ENCODE data around the gene DNAJB5. TPM values are rescaled to one million over a fixed set of nuclear protein-coding genes. Genes with fewer than 3 reads are reported as not detected.
"Not testable (repeated sequence)": the region's sequence is repeated elsewhere in the genome, so short reads cannot be mapped to it uniquely, and the experiment has no call there.

DNAJB5 gene
- total RNA-seq, 1 donor from 2014 or later: 10.6 TPM

DNA sequence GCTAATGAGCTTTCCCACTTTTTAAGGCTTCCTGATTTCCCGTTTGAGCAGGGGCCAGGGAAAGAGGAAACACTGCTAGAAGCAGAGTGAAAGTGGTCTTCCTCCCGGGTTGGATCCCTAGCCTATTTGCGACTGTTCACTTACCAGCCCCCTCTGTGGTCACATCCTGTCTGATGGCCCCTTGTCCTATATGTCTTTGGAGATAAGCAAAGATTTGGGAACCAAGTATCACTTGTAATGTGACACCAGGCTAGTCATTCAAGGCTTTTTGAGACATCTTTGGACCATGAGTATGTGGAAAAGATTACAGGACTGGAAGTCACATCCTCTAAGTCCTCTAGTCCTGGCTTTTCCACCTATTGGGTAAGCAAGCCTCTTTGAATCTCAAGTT, 6.1 kb downstream of the DNAJB5 start:
- DNase-seq (ENCODE audit: low spot score) (no peak), ATAC-seq (no peak)
- intact Hi-C loops (cut with DNase I): loop anchor here (10.0 kb wide), 1 partner anchor 79 kb away; the partner anchor contains the start of genes FANCG and VCP

DNA sequence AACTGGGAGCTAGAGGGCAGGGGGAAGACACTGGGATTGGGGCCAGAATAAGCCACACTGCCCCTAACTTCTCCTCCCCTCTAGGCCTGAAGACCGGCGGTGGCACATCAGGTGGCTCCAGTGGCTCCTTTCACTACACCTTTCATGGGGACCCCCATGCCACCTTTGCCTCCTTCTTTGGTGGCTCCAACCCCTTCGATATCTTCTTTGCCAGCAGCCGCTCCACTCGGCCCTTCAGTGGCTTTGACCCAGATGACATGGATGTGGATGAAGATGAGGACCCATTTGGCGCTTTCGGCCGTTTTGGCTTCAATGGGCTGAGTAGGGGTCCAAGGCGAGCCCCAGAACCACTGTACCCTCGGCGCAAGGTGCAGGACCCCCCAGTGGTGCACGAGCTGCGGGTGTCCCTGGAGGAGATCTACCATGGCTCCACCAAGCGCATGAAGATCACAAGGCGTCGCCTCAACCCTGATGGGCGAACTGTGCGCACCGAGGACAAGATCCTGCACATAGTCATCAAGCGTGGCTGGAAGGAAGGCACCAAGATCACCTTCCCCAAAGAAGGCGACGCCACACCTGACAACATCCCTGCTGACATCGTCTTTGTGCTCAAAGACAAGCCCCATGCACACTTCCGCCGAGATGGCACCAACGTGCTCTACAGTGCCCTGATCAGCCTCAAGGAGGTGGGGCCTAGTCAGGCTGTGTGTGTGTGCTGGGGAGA, 6.8 kb downstream of the DNAJB5 start:
- DNase-seq (ENCODE audit: low spot score) (no peak), ATAC-seq (no peak)
- intact Hi-C loops (cut with DNase I): loop anchor here (10.0 kb wide), 1 partner anchor 78 kb away; the partner anchor contains the start of genes FANCG and VCP

DNA sequence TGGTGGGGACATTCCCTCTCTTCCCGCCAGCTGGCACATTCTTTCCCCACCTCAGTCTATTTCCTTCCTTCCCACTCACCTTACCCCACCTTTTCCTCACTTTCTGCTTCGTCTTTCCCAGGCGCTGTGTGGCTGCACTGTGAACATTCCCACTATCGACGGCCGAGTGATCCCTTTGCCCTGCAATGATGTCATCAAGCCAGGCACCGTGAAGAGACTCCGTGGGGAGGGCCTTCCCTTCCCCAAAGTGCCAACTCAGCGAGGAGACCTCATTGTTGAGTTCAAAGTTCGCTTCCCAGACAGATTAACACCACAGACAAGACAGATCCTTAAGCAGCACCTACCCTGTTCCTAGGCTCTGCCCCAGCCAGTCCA, 7.3 kb downstream of the DNAJB5 start:
- intact Hi-C loops (cut with DNase I): loop anchor here (10.0 kb wide), 1 partner anchor 78 kb away; the partner anchor contains the start of genes FANCG and VCP
- ATAC-seq (no peak), DNase-seq (ENCODE audit: low spot score) (no peak)

DNA sequence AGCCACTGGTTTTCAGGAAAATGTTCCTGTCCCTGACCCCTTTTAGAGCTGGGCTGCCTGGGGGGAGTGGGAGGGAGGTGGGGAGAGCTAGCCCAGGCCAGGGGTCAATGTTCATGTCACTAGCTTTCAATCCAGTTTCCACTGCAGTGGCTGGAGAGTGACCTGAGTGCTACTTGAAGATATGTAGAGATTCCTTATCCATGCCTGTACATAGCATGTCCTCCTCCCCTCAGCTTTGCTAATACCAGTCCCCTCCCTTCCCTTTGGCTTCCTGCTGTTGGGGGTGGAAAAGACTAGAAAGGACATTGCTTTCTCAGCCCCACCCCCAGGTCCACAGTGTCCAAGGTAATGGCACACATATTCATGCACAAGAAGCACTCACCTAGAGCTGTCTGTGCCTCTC, 7.8 kb downstream of the DNAJB5 start:
- intact Hi-C loops (cut with DNase I): loop anchor here (10.0 kb wide), 1 partner anchor 77 kb away; the partner anchor contains the start of genes FANCG and VCP
- DNase-seq (ENCODE audit: low spot score): no peak
- no peak for ATAC-seq

DNA sequence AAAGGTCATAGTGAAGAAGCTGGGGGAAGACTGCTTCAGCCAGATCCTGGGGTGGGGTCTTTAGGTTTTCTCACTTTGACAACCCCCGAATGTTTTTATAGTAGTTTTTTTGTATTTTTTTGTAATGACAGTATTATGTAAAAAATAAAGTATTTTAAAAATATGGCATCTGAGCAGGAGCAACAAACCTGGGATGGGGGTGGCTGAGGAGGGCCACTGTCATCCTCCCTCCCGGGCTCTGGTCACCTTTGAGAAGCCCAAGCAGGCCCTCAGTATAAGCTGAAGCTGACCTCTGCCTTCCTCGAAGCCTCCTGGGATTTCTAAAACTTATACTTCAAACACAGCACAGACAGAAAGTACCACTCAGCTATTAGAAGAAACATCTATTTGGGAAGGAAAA, 8.7 kb downstream of the DNAJB5 start:
- intact Hi-C loops (cut with DNase I): loop anchor here (10.0 kb wide), 1 partner anchor 77 kb away; the partner anchor contains the start of genes FANCG and VCP
- DNase-seq (ENCODE audit: low spot score) (no peak), ATAC-seq (no peak)

DNA sequence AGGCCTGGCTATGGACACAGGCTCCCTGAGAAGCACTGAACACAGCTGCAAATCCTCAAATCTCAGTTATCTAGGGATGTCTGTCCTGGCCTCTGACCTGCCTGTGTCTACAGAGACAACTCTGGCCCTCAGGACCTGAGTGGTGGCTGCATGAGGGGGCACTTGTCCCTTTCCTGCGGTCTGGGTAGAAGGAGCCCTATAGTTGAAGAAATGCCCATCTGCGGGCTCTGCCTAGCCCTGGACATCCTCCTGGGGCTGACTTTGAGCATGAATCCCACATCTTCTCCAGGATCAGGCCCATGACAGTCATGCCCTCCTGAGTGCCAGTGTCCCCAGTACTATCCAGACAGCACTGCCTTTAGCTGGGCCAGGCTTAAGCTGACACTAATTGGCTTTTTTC, 10.0 kb downstream of the DNAJB5 start:
- ATAC-seq (no peak), DNase-seq (ENCODE audit: low spot score) (no peak)
- intact Hi-C loops (cut with DNase I): loop anchor here (10.0 kb wide), 1 partner anchor 75 kb away; the partner anchor contains the start of genes FANCG and VCP

DNA sequence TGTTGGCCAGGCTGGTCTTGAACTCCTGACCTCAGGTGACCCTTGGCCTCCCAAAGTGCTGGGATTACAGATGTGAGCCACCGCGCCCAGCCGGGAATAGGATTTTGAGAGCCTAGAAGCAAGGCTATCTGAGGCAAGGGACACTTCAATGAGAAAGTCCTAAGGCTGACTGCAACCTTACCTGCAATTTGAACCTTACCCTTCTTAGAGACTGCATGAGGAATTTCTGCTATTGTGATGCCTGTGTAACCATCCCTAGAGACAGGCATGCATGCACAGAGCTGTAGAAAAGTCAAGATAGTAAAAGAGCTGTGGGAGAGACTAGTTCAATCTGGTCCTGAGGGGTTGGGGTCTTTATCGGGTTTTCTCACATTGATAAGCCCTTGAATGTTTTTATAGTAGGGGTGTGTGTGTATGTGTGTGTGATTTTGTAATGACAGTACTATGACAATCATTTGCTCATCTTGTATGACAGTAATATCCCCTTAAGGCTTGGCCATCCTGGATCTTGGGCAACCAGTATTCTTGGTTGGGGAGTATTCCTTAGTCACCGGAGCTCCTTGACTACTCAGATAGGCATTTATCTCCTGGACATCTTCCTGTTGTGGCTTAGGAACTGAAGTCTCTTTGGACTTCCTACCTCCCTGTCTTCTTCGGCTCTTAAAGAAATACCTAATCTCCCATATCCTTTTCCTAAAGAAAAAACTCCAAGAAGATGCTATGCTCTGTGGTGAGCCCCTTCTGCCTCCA, 11.2 kb downstream of the DNAJB5 start:
- ATAC-seq (no peak), DNase-seq (ENCODE audit: low spot score) (no peak)
- intact Hi-C loops (cut with DNase I): no loop called here

DNA sequence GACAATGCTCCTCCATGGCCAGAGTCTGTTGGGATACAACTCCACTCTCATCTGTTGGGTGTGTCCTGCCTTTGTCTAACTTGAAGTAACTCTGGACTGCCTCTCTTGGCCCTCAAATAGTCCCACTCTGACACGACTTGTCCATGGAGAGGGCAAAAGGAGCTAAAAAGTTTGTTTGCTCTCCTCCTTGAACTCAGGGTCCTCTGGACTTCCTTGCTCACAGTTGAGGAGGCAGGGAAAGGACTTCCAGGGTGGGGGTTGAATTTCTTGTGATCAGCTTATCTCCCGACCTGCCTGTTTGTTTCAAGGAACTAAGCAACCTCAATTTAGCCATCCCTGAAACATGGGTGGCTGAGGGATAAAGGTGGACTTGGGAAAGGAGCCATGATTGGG, 11.7 kb downstream of the DNAJB5 start:
- ATAC-seq: no peak
- intact Hi-C loops (cut with DNase I): no loop called here
- DNase-seq (ENCODE audit: low spot score): no peak

DNA sequence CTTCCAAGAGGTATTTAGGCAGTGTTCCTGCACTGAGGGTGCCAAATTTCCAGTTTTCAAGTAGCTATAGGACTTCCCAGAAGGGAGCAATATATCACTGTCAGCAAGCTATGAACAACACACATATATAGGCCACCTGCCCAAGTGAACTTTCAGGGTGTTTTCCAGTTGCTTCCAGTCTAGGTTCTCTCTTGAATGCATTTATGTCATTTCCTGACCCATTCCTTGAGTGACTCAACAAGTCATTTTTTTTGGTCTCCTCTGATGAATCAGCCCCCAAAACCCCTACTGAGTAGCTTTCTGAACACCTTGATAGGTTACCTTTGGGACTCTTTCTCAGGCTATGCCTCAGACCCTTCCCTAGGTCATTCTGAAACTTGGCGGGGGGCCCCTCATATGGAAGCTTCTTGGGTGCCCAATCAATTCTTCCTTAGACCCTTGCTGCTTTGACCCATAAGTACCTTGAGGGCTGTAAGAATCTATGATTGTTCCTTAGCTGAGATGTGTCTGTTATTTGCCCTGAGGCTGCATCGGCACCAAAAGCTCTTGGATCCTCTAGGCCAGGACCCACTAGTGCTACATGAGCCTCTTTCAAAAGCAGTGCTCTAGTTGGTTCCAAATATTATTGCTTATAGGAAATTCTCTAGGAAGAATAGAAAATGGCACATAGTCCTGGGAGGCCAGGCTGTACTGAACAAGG, 12.4 kb downstream of the DNAJB5 start:
- DNase-seq (ENCODE audit: low spot score): no peak
- no peak for ATAC-seq

DNA sequence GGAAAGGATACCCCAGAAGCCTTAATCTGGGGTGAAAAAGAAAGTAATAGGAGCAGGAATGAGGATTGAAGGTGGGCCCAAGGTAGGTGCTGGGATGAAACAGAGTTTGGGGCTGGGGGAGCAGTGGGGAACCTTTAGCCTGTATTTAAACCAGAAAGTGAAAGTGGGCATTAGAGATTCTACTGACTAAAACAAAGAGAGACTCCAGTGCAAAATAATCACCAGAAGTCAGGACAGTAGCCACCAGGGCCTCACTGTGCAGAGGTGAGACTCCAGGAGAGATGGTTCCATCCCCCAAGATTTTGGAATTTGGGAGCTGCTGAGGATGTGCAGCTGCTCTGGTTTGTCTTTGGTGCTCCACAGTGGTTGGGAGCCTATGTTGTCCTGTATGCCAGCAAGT, 13.1 kb downstream of the DNAJB5 start:
- ATAC-seq: no peak
- intact Hi-C loops (cut with DNase I): no loop called here
- no peak for DNase-seq (ENCODE audit: low spot score)

More for the DNA sequence above, 12.4 kb downstream of the DNAJB5 start:
- intact Hi-C loops (cut with DNase I): no loop called here

DNA sequence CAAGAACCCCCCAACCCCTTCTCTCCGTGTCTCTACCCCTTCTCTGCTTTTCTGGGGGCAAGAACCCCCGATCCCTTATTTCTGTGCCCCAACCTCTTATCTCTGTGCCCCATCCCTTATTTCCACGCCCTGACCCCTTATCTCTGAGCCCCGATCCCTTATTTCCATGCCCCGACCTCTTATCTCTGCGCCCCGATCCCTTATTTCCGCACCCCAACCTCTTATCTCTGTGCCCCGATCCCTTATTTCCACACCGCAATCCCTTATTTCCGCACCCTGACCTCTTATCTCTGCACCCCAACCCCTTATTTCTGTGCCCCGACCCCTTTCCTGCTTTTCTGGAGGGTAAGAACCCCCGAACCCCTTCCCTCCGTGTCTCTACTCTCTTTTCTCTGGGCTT, 14.8 kb downstream of the DNAJB5 start:
- DNase-seq (ENCODE audit: low spot score); ATAC-seq; intact Hi-C loops (cut with DNase I): not testable (repeated sequence)

DNA sequence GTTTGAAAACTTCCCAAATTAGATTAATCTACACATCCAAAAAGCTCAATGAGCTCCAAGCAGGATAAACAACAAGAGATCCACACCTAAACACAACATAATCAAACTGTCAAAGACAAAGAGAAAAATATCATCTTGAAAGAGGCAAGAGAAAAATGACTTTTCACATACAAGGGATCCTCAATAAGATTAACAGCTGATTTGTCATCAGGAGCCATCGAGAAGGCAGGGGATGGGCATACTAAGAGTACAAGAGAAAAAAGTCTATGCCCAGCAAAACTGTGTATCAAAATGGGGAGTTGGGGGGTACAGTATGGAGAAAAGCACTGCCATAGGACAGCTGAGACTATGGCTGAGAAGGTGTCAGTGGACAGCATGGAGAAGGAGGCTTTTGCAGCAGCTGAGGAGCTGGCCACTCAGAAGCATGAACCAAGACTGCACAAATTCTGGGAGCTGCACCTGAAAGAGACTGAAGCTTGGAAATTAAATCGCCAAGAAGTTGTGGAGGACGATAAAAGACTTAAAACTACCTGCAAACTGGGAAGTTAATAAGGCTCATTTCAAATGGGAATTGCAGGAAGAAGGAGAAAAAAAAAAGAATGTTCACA, 20.9 kb downstream of the DNAJB5 start:
- intact Hi-C loops (cut with DNase I): no loop called here
- ATAC-seq: no peak
- no peak for DNase-seq (ENCODE audit: low spot score)

DNA sequence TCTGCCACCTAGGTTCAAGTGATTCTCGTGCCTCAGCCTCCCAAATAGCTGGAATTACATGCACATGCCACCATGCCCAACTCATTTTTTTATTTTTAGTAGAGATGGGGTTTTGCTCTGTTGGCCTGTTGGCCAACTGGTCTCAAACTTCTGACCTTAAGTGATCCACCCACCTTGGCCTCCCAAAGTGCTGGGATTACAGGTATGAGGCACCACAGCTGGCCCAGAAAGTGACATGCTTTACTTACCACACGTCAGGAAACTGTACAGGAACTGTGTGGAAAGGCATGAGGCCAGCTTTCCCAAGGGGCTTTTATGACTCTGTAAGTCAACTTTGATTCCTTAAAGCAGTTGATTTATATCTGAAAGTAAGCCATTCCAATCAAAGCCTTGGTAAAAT, 25.0 kb downstream of the DNAJB5 start:
- intact Hi-C loops (cut with DNase I): no loop called here

DNA sequence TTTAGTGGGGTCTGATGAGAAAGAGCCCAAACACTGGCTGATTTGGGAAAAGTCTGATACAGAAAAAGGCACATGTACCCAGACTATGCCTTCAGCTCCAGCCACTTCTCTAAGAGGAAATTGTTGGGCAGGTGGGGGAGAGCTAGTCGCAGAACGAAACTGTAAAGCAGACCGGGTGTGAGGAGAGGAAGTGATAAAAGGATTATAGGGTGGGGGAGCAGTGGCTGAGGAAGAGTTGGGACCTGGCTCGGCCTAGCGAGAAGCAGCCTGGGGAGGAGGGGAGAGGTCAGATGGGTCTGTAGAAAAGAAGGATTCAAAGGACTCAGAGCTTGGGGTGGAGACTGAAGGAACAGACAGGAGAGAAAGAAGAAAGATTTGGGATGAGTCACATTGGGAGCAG, 33.9 kb downstream of the DNAJB5 start:
- DNase-seq (ENCODE audit: low spot score); intact Hi-C loops (cut with DNase I); ATAC-seq: not testable (repeated sequence)

More for the DNA sequence above, 25.0 kb downstream of the DNAJB5 start:
- DNase-seq (ENCODE audit: low spot score) (no peak), ATAC-seq (no peak)

DNA sequence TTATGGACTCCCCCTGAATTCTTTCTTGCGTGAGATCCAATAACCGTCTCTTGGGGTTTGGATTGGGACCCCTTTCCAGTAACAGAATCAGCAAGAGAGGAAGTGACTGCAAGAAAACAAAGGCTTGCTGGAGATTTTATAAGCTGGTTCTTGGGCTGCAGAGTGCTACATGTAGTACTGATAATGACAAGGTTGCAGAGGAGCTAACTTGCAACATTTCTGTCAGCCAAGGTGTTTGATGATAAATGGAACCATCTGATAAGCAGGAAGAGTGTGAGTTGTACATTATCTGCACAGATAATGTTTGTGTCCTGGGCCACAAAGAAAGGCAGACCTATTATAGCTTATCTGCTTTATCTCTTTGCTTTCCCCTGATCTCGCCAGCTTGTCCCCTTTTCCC, 37.1 kb downstream of the DNAJB5 start:
- ATAC-seq (no peak), DNase-seq (ENCODE audit: low spot score) (no peak)
- intact Hi-C loops (cut with DNase I): no loop called here

DNA sequence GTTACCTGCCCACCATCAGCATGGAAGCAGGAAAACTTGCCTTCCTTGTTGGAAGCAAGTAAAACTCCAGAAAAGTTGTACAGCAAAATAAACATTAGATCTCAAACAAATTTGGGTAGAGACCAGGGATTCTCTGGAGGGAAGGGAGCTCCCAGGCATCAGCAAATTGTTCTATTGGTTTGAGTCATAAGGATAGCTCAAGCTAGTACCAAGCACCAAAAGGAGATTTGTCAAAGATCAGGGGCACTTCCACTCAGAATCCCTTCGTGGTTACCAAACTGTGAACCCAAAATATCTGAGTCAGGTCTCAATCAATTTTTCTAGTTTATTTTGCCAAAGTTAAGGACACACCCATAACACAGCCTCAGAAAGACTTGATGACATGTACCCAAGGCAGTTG, 37.8 kb downstream of the DNAJB5 start:
- intact Hi-C loops (cut with DNase I): no loop called here
- ATAC-seq (no peak), DNase-seq (ENCODE audit: low spot score) (no peak)

DNA sequence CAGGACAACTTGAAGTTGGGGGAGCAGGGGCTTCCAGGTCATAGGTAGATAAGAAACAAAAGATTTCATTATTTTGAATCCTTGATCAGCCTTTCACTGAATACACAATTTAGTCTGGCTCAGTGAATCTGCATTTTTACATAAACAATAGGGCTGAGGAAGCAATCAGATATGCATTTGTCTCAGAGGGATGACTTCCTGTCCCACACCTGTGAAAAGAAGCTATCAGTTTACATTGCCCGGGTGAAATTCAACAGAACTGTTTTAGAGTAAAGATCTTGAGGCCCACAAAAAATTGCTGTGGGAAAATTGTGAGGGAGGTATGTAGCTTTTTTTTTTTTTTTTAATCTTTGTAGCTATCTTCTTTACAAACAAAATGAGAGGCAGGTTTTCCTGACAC, 38.3 kb downstream of the DNAJB5 start:
- no peak for ATAC-seq
- intact Hi-C loops (cut with DNase I): no loop called here
- DNase-seq (ENCODE audit: low spot score): no peak

DNA sequence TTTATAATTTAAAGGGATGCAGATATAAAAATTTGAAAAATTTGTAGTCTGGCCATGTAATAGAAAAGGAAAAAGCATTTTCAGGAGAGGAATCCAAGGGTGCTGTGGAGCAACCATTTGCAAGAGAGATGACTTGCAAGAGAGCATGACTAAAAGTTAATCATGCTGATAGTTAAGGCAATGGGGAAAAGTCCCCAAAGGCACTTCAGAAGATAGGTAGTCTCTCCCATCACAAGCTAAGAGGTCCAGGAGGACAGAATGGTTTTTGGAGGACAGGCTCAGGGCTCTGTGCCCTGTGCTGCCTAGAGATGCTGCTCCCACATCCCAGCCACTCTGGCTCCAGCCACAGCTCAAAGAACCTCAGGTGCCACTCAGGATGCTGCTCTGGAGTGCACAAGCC, 38.8 kb downstream of the DNAJB5 start:
- intact Hi-C loops (cut with DNase I): no loop called here
- ATAC-seq (no peak), DNase-seq (ENCODE audit: low spot score) (no peak)

DNA sequence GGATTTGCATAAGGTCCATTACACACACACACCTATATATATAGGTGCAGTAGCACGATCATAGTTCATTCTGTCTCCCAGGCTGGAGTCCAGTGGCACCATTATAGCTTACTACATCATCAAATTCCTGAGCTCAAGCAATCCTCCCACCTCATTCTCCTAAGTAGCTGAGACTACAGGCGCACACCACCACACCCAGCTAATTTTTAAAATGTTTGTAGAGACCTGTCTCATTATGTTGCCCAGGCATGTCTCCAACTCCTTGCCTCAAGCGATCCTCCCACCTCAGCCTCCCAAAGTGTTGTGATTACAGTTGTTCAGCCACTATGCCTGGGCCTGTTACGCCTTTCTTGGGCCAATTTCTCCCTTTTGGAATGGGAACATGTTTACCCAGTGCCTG, 39.7 kb downstream of the DNAJB5 start:
- no peak for ATAC-seq
- intact Hi-C loops (cut with DNase I): no loop called here
- DNase-seq (ENCODE audit: low spot score): no peak

All from sciatic nerve (tissue), 2 donors.